GM18519 (cell line): ENCODE results near the gene MAPK9.

Experiments used
- ATAC-seq: cut with Tn5 transposase; IDR thresholded peaks from one replicate; pipeline ENCODE4 v1.9.1; 2021; ENCODE audit warnings: mild to moderate bottlenecking, moderate library complexity; ENCODE audit not compliant: unreplicated experiment, low FRiP score

Gene MAPK9

GRCh38 chr5:180209137-180209581 is 82.7 kb downstream of the MAPK9 start, which contains the start of gene RASGEF1C:
RASGEF1C (minus strand) TSS chr5:180209211; CDS start chr5:180138052, 71,159 bp downstream.
- ATAC-seq, result no peak

GRCh38 chr5:180208435-180209081 is 83.3 kb downstream of the MAPK9 start:
- ATAC-seq, result no peak

GRCh38 chr5:180208038-180208434 is 83.8 kb downstream of the MAPK9 start:
- no peak for ATAC-seq

- ATAC-seq, result no peak
Measured at GRCh38 chr5:180207593-180207992, 84.3 kb downstream of the MAPK9 start.

GRCh38 chr5:180206993-180207392 is 84.9 kb downstream of the MAPK9 start:
- no peak for ATAC-seq

GRCh38 chr5:180205916-180206315 is 86.0 kb downstream of the MAPK9 start:
- ATAC-seq, result no peak

GRCh38 chr5:180204276-180204819 is 87.5 kb downstream of the MAPK9 start:
- ATAC-seq, result no peak

- no peak for ATAC-seq
Measured at GRCh38 chr5:180202939-180203573, 88.8 kb downstream of the MAPK9 start.

GRCh38 chr5:180201051-180201987 is 90.6 kb downstream of the MAPK9 start:
- ATAC-seq, result no peak

GRCh38 chr5:180199390-180199789 is 92.5 kb downstream of the MAPK9 start:
- ATAC-seq, result no peak

- ATAC-seq, result no peak
Measured at GRCh38 chr5:180198208-180198607, 93.7 kb downstream of the MAPK9 start.

- ATAC-seq, result no peak
Measured at GRCh38 chr5:180197016-180197702, 94.7 kb downstream of the MAPK9 start.

- no peak for ATAC-seq
Measured at GRCh38 chr5:180194410-180195345, 97.2 kb downstream of the MAPK9 start.

- no peak for ATAC-seq
Measured at GRCh38 chr5:180193749-180194375, 98.0 kb downstream of the MAPK9 start.

GRCh38 chr5:180191716-180192115 is 100.2 kb downstream of the MAPK9 start:
- no peak for ATAC-seq

- no peak for ATAC-seq
Measured at GRCh38 chr5:180187767-180188166, 104.1 kb downstream of the MAPK9 start.
